Caco-2 (cell line): ENCODE results near the gene TMEM267. TPM values are rescaled to one million over a fixed set of nuclear protein-coding genes. Genes with fewer than 3 reads are reported as not detected.

Experiments
- BruUV-seq: library from RNA; stranded (reverse); fragments of 400-500 nt; replicated peaks from 2 replicates; lab custom pipeline; 2021; lab: Mats Ljungman, UMichigan
- CTCF ChIA-PET: fragments of 300-600 bp; sonication (Branson Sonifier 250); formaldehyde crosslinking; loops from one replicate; lab custom pipeline; 2022; ENCODE audit warnings: antibody characterized with exemption; lab: Charles Lee
- POLR2A ChIA-PET: fragments of 300-600 bp; sonication (Branson Sonifier 250); formaldehyde crosslinking; loops from one replicate; lab custom pipeline; 2022; ENCODE audit warnings: antibody characterized with exemption; lab: Charles Lee
- DNase-seq, 2 experiments: peaks; one replicate each; pipeline versions ENCODE4 v3.0.0 to v3.0.0-alpha.2; 2020 to 2022
- H3K27me3 ChIP-seq: replicated peaks from 2 replicates; pipeline ENCODE4 v1.6.0; 2011; ENCODE audit warnings: low read length; ENCODE audit not compliant: control insufficient read depth, insufficient read depth
- H3K36me3 ChIP-seq: 2 replicates; pipeline ENCODE4 v1.5.1; 2011; ENCODE audit warnings: low read length; ENCODE audit not compliant: control insufficient read depth, insufficient read depth
- H3K4me1 ChIP-seq: fragments of 250-450 bp; sonication (Bioruptor Pico); 2 replicates; pipeline ENCODE4 v1.5.1; 2020; ENCODE audit warnings: mild to moderate bottlenecking
- H3K4me3 ChIP-seq: 2 replicates; pipeline ENCODE4 v1.5.1; 2011; ENCODE audit warnings: low read depth, mild to moderate bottlenecking, control low read depth, low read length
- H3K9me3 ChIP-seq: fragments of 250-450 bp; sonication (Bioruptor Pico); 2 replicates; pipeline ENCODE4 v1.5.1; 2020; ENCODE audit warnings: mild to moderate bottlenecking, moderate library complexity
- H3K27ac Mint-ChIP-seq: one replicate; pipeline ENCODE4 v1.8.0; 2022; ENCODE audit warnings: mixed read lengths; ENCODE audit not compliant: unreplicated experiment
- H3K27me3 Mint-ChIP-seq: one replicate; pipeline ENCODE4 v1.8.0; 2022; ENCODE audit warnings: mixed read lengths; ENCODE audit not compliant: insufficient read depth, unreplicated experiment
- H3K36me3 Mint-ChIP-seq: one replicate; pipeline ENCODE4 v1.8.0; 2022; ENCODE audit warnings: mild to moderate bottlenecking, mixed read lengths; ENCODE audit not compliant: insufficient read depth, unreplicated experiment
- H3K4me1 Mint-ChIP-seq: one replicate; pipeline ENCODE4 v1.8.0; 2022; ENCODE audit warnings: low read depth, mixed read lengths; ENCODE audit not compliant: unreplicated experiment
- H3K4me3 Mint-ChIP-seq: one replicate; pipeline ENCODE4 v1.8.0; 2022; ENCODE audit warnings: mild to moderate bottlenecking, moderate library complexity, mixed read lengths; ENCODE audit not compliant: unreplicated experiment
- H3K9me3 Mint-ChIP-seq: one replicate; pipeline ENCODE4 v1.8.0; 2022; ENCODE audit warnings: mixed read lengths; ENCODE audit not compliant: unreplicated experiment
- CTCF ChIP-seq, 2 experiments: fragments of 200-600 bp in 1 of 2; IDR thresholded peaks; 1 replicate in 1 of 2; 2 replicates in 1 of 2; pipeline versions ENCODE4 v1.5.1 to v1.8.0; 2011 to 2022; ENCODE audit warnings: antibody characterized with exemption in 1 of 2, control low read depth in 1 of 2, inconsistent platforms in 1 of 2, low read depth in 1 of 2, low read length in 1 of 2, mild to moderate bottlenecking in 1 of 2, moderate library complexity in 1 of 2; ENCODE audit not compliant: insufficient read depth in 1 of 2, severe bottlenecking in 1 of 2, unreplicated experiment in 1 of 2
- intact Hi-C: fragments of 100-400 bp; cut with micrococcal nuclease; formaldehyde crosslinking; loops from one replicate; pipeline ENCODE4 v1.10.0; 2022; ENCODE audit not compliant: unreplicated experiment
- total RNA-seq: library from RNA; stranded (reverse); gene quantifications from 2 replicates; pipeline ENCODE4 v1.2.3, GENCODE V29; 2022

TMEM267 gene
- total RNA-seq, 1 experiment from 2014 or later = 15.5 TPM

GRCh38 chr5:43416803-43417394 lies 66.8 kb downstream of the TMEM267 start:
- Histone ChIP-seq H3K4me1 (peaks cover 10% of the 10 kb centered on the region), H3K4me3 (no peak overlapping the region), H3K36me3 (no peaks in the 10 kb centered on the region), H3K27me3 (no peaks in the 10 kb centered on the region), H3K9me3 (no peaks in the 10 kb centered on the region)
- ChIA-PET POLR2A (no interaction called here), CTCF (no interaction called here)
- DNase-seq = no peak
- Mint-ChIP-seq H3K4me3 (no peak overlapping the region), H3K9me3 (no peaks in the 10 kb centered on the region), H3K27me3 (no peaks in the 10 kb centered on the region), H3K27ac (no peak overlapping the region), H3K36me3 (no peaks in the 10 kb centered on the region), H3K4me1 (peaks cover 11% of the 10 kb centered on the region)
- no peak for TF ChIP-seq CTCF (IDR thresholded peaks at IDR 0.05; ENCODE audit: insufficient read depth in 1 of 2, low read depth in 1 of 2, low read length in 1 of 2, severe bottlenecking in 1 of 2, unreplicated experiment in 1 of 2)
- intact Hi-C loops = no loop called here
- BruUV-seq = no TSS peak

- no peaks in the 10 kb centered on the region for H3K36me3 Mint-ChIP-seq
- H3K4me3 ChIP-seq = no peak overlapping the region
- TF ChIP-seq CTCF (IDR thresholded peaks at IDR 0.05; ENCODE audit: insufficient read depth in 1 of 2, low read depth in 1 of 2, low read length in 1 of 2, severe bottlenecking in 1 of 2, unreplicated experiment in 1 of 2) = no peak
- ChIA-PET POLR2A (no interaction called here), CTCF (no interaction called here)
- no peaks in the 10 kb centered on the region for H3K27me3 Mint-ChIP-seq
- no peak overlapping the region for H3K27ac Mint-ChIP-seq
- intact Hi-C loops = no loop called here
- H3K27me3 ChIP-seq = no peaks in the 10 kb centered on the region
- 0 out of 2 replicates have a peak, but pooled peaks cover 6% of the 10 kb centered on the region for H3K4me1 ChIP-seq
- no peak for DNase-seq
- no peaks in the 10 kb centered on the region for H3K9me3 ChIP-seq
- H3K9me3 Mint-ChIP-seq = no peaks in the 10 kb centered on the region
- H3K4me1 Mint-ChIP-seq = peaks cover 11% of the 10 kb centered on the region
- H3K4me3 Mint-ChIP-seq = no peak overlapping the region
- BruUV-seq = no TSS peak
- H3K36me3 ChIP-seq = no peaks in the 10 kb centered on the region
These were observed 67.5 kb downstream of the TMEM267 start for GRCh38 chr5:43415935-43416802.

GRCh38 chr5:43413966-43414365 lies 69.7 kb downstream of the TMEM267 start:
- Mint-ChIP-seq H3K9me3 (no peaks in the 10 kb centered on the region), H3K4me1 (peaks cover 6% of the 10 kb centered on the region), H3K27me3 (no peaks in the 10 kb centered on the region), H3K27ac (no peak overlapping the region), H3K4me3 (no peak overlapping the region), H3K36me3 (no peaks in the 10 kb centered on the region)
- H3K9me3 ChIP-seq = no peaks in the 10 kb centered on the region
- H3K36me3 ChIP-seq = no peaks in the 10 kb centered on the region
- CTCF ChIA-PET = no interaction called here
- BruUV-seq = no TSS peak
- POLR2A ChIA-PET = no interaction called here
- no peak for TF ChIP-seq CTCF (IDR thresholded peaks at IDR 0.05; ENCODE audit: insufficient read depth in 1 of 2, low read depth in 1 of 2, low read length in 1 of 2, severe bottlenecking in 1 of 2, unreplicated experiment in 1 of 2)
- no peaks in the 10 kb centered on the region for H3K27me3 ChIP-seq
- no peak for DNase-seq
- no peak overlapping the region for H3K4me3 ChIP-seq
- H3K4me1 ChIP-seq = 0 out of 2 replicates have a peak, but pooled peaks cover 2% of the 10 kb centered on the region
- intact Hi-C loops = no loop called here
